Stimulated activated CD4-positive, alpha-beta T cell treated with anti-CD3 and anti-CD28 coated beads, Interleukin-4, amount 100 ng/mL, for 4 hours (primary cell): ENCODE data around the gene TTBK1.

Experiments
- DNase-seq, 2 experiments: peaks; one replicate each; pipeline ENCODE4 v3.0.0-alpha.2; 2020

TTBK1 gene

GRCh38 chr6:43274127-43274915 is 31.0 kb downstream of the TTBK1 start:
- no peak for DNase-seq

GRCh38 chr6:43274916-43275597 is 31.8 kb downstream of the TTBK1 start:
- DNase-seq, result peak in 1 of 2 experiments; percentile 35

DNA sequence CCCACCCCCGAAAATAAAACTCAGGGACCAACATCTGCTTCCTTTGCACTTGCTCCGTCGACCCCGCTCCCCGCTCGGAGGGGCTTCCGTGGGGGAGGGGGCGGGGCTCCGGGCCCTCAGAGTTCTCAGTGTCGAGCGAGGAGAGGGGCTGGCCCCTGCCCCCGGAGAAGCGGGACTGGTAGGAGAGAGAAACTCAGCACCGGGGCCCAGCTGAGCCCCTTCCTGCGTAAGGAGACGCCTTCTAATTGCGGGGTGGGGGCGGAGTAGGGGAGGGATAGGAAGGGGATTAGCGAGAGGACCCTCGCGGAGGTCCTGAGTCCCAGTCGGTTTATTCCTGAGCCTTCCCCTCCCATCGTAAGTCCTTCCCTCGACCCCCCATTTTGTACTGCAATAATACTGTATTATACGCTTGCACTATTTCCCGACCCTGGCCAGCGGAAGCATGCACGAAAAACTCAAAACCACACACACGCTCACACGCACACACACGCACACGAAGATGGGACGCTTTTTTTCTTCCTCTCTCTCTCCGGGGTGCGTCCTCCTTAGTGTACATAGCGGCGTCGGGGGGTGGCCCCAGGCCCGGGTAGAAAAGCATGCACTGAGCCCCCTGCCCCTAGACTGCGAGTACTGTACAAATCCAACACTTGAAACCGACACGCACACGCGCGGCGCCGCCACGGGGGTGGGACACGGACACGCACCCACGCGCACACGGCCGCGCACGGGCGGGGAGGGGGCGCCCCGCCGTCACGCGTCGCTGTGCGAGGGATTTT is 32.7 kb downstream of the TTBK1 start:
- peak in 1 of 2 experiments; percentile 14 for DNase-seq

DNA sequence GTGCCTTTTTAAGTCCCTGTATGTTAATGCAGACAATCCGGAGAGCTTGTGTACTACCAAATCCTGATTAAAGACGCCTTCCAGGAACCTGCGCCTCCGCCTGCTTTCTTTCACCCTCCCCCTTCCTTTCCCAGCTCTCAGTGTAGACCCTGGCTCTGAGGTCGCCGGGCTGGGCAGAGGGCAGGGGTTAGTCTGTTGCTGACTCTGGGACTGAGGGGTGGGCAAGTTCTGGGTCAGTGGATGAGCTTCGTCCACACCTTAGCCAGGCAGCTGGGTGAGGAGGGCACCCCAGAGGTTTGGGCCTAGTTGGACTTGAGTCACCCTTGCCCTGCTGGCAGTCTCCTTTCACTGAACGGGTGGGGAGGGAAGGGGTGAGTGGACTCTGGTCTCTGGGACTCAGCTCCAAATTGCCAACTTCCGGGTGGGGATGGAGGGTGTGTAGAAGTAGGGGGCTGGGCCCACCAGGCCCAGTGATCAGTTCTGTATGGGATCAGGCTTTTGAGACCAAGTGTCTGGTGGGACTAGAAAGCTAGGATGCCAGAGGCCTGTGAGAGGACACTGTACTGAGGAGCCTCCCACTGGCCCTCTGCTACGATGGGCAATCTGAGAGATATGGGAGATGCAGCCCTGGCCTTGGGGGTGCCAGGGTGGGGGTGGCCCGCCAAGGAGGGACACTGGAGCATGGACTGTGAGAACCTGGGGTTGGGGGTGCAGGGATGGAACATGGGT is 33.5 kb downstream of the TTBK1 start:
- no peak for DNase-seq

DNA sequence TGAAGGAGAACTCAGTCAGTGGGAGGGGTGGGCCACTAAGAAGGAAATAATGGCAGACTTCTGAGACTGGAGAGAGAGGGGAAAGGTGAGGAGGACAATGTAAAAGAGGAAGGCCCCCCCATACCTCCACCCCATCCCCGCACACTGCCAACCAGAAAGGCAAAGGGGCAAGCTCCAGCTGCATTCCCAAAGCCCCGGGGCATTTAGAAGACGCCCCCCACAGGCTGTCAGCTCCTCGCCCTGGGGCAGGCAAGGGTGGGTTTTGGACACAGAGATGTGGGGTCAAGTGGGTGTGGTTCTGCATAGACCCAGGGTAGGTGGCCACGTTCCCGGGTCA is 34.0 kb downstream of the TTBK1 start:
- no peak for DNase-seq

DNA sequence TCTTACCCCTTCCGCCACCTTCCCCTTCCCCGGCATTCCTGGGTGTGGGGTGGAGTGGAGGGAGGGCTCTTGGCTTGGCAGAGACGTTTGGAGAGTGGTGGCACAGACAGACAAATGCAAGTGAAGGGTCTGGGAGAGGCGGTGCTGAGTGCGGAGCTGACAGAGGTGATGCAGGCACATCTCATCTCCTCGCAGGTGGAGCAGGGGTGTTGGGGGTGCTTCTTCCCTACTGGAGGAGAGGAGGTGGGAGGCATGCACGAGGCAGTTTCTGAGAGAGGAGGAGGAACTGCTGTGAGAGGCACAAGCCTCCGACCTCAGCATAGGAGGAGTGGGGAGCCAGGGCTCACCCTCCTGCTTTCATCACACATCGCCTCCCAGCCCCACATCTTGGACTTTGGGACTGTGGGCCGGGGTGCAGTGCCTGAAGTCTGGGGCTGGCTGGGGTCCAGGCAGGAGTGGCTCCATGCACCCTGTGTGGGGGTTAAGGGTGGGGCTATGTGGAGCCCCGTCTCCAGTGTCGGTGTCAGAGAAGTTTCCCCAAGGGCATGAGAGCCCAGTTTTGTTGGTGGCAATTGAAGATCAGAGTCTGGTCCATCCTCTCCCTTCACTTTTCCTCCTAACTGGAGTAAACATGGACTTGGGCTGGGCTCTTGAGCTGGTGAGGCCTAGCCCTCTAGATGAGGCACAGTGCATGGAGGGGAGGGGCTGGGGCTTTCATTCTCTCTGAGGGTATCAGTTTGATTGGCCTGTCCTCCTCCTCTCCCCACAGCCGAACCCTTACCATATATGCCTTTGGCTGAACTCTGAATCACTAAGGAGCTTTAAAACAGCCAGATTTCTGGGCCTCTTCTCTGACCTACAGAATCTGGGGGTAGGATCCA is 34.6 kb downstream of the TTBK1 start:
- DNase-seq, result no peak

DNA sequence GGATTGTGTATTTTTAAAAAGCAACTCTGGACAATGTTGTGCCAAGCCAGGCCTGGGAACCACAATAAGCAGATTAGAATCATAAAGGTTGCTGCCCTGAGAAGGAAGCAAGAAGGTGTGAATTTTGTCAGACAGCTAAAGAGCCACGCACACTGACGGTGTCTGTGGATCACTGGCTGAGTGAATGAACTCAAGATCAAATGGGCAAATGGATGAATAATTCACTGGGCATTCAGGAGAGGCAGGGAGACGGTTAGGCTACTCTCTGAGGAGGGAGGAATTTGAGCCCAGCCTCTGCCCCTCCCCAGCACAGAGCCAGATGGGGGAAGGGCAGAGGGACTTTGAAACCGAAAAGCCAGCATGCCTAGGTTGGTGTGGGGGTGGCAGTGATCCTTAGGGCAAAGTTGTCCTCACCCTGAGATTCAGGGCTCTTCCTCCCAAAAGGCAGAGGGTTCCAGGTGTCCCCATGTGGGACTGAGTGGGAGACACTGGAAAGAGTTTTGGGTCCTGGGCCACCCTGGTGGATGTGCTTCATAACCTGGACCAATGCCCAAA is 35.3 kb downstream of the TTBK1 start:
- no peak for DNase-seq

DNA sequence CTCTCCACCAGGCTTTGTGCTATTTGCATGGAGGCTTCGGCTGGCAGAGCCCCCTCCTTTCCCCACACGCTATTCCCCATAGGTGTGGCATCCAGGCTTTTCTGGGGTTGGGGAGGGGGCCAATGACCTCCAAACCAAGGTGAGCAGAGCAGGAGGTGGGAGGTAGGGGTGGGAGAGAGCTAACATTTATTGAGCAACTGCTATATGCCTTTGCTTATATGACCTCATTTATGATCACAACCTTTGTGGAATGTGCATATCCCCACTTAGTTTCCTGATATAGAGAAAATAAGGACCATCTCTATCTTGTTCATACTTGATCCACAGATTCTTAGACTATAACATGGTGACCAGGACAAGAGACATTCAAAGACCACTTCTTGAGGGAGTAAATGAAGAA is 37.0 kb downstream of the TTBK1 start:
- no peak for DNase-seq

DNA sequence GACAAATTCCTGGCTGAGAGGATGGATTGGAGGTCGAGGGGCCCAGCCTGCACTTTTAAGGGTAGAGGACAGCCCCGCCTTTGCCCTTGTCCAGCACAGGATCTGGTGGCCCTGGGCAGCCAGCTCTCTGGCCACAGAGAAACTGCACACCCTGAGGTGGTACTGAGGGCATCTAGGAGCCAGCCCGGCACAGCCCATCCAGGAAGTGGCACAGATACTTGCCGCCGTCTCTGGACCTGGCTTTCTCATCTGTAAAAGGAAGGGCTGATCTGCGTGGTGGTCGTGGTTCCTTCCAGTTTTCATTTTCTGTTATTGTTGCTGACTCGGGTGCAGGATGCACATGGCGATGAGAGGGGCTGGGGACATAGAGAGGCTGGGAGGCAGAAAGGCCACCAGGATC is 38.8 kb downstream of the TTBK1 start:
- DNase-seq, result no peak

GRCh38 chr6:43282636-43283513 is 39.6 kb downstream of the TTBK1 start:
- no peak for DNase-seq

GRCh38 chr6:43283514-43283901 is 40.2 kb downstream of the TTBK1 start:
- DNase-seq, result no peak

GRCh38 chr6:43283905-43284304 is 40.6 kb downstream of the TTBK1 start:
- no peak for DNase-seq

DNA sequence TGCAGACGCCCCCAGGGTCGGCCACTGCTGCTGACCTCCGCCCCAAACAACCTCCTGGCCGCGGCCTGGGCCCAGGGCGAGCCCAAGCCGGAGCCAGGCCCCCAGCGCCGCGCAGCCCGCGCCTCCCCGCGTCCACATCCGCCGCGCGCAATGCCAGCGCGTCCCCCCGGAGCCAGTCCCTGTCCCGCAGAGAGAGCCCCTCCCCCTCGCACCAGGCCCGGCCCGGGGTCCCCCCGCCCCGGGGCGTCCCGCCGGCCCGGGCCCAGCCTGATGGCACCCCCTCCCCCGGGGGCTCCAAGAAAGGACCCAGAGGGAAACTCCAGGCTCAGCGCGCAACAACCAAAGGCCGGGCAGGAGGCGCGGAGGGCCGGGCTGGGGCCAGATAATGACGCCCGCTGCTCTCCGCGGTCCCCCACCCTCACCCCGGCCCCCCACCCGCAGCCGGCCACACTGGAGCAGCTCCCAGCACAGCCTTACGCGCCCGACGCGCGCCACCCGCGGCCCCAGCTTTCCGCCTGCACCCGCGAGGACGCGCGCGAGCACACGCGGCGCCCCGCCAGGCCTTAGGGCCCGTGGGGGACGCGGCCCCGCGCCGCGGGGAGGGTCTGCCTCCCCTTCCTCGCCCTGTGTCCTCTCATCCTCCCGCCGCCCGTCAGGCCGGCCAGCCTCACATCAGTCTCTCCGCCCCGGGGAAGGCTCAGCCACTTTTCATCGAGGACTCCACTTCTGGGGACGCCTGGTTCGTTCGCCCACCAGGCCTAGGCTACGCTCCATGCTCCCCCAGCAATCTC is 41.9 kb downstream of the TTBK1 start:
- DNase-seq, result no peak

DNA sequence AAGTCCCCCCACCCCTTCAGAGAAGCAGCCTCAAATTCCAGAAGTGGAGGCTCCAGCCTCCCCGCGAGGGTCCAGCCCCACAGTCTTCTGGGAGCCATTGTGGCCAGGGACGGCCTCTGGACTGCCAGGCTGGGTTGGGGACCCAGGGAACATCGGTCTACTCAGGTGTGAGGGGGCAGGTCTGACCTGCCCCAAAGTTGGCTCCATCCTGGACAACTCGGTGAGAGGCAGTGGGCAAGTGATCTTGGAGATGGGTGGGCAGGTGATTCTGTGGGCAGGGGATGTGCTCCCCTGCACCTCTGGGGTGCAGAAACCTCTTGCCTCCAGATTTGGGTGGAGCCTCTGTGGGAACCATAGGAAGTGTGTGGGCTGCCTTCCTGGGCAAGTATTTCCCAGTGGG is 42.6 kb downstream of the TTBK1 start:
- DNase-seq, result no peak

- no peak for DNase-seq
These were observed 43.2 kb downstream of the TTBK1 start for GRCh38 chr6:43286456-43286979.

DNA sequence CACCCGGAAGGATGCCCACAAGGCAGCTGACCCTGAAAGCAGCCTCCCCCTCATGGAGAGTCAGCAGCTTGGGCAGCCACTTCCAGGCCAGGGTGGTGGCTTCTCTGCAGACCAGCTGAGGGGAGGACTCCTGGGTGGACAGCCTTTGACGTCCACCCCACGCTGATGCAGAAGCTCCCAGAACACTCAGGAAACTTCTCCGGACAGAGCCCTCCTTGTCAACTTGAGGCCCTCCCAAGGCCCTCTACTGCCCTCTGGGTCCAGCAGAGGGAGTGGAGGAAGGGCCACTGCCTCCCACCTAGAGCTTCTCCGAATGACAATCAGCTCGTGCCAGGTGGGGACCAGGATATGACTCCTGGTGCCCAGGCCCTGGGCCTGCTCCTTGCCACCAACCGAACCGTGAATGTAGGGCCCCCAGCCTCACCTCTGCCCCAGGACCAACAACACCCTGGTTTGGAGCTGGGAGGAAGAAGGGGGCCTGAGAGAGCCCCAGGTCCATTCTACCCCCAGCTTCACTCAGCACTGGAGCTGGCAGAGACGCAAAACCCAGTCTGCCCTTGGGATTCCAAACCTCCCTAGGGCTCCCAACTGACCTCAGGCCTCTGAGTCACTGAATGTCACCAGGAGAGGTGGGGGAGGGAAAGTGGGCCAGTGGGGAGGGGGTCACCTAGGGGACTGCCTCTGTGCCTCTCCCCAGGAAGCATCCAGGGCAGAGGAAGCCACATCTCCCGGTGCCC is 43.9 kb downstream of the TTBK1 start:
- DNase-seq, result no peak

GRCh38 chr6:43287717-43288679 is 44.7 kb downstream of the TTBK1 start:
- DNase-seq, result no peak
